ENCODE results near the gene CACNB1. TPM values are rescaled to one million over a fixed set of nuclear protein-coding genes. Genes with fewer than 3 reads are reported as not detected.
A peak's percentile ranks its signal among the peaks of the same experiment; 100 is the strongest.

Gene CACNB1
- total RNA-seq, 1 donor from 2014 or later: 147 TPM

DNA sequence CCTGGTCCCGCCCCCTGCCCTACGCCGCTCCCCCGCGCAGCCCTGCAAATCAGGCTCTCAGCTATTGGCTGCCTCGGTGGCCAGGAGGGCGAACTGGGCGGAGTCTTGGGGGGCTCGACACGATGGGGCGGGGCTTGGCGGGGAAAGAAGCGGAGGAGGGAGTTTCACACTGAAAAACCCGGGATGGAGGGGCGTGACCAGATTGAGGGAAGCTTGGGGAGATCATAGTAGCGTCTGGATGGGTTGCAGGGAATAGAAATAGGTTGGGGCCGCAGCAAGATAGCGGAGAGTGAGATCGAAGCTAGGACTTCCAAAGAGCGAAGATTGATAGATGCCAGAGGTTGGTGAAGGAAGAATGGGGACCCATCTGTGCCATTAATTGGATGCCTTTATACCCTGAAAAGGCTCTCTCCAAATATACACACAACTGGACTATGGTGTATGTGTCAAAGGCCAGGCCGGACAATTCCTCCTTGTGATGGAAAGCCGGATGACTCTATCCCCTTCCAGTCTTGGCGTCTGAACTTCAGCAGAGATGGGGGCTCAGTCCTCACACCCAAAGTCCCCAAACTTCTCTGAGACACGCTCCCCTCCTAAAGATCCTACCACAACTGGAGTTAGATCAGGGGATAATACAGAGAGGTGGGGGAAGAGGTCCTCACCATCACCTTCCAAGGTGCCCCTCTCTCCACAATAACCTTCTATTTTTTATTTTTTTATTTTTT, 28.7 kb upstream of the CACNB1 start:
- peak; percentile 88 for DNase-seq

DNA sequence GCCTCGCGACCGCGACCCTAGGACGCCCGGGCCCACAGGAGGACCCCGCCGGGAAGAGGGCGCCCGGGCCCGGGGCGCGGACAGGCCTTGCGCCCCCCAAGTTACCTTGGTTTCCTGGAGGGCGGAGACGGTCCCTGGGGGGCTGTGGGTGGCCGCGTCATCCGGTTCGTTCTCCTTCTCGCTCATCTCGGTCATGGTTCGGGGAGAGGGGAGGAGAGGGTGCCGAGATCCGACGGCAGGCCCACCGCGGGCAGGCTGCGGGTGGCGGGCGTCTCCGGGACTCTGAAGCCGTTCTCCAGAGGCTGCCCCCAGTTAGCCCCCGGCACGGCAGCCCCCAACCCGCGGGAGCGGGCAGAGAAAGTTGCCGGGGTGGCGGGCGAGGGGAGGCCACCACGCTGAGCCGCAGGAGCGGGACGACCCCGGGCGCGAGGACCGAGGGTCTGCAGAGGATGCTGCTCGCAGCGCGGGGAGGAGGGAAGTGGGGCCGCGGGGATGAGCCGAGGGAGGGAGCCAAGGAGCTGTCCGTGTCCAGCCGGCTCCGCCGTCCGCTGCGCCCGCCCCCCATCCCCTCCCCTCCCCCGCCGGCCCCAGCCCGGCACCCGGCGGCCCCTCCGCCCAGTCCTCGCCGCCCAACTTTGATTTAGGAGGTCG, 28.0 kb upstream of the CACNB1 start, which contains the start of gene STAC2:
Gene STAC2, minus strand, starts transcription at position 638 of the 651 bp plus-strand sequence. Its CDS starts 443 bp downstream, at position 195.
- DNase-seq: no peak

DNA sequence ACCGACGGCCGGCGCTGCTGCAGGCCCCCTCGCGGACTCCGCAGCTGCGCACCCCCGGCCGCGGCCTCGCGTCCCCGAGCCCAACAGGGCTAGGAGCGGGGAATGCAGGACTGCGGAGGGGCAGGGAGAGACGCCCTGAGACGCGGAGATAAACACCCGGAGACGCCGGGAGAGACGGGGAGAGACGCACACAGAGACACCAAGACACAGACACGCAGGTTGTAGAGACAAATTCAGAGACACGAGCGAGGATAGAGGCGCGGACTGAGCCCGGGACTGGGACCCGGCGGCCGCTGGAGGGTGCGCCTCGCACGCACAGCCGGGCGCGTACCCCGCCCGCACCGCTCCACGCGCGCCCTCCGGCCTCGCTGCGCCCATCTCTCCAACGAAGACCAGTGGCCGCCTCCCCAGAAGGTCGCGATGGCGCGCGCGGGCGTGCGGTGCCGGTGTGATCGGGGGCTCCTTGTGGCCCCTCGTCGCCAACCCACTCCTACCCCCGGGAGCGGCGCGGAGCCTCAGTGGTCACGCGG, 27.4 kb upstream of the CACNB1 start:
- no peak for DNase-seq

DNA sequence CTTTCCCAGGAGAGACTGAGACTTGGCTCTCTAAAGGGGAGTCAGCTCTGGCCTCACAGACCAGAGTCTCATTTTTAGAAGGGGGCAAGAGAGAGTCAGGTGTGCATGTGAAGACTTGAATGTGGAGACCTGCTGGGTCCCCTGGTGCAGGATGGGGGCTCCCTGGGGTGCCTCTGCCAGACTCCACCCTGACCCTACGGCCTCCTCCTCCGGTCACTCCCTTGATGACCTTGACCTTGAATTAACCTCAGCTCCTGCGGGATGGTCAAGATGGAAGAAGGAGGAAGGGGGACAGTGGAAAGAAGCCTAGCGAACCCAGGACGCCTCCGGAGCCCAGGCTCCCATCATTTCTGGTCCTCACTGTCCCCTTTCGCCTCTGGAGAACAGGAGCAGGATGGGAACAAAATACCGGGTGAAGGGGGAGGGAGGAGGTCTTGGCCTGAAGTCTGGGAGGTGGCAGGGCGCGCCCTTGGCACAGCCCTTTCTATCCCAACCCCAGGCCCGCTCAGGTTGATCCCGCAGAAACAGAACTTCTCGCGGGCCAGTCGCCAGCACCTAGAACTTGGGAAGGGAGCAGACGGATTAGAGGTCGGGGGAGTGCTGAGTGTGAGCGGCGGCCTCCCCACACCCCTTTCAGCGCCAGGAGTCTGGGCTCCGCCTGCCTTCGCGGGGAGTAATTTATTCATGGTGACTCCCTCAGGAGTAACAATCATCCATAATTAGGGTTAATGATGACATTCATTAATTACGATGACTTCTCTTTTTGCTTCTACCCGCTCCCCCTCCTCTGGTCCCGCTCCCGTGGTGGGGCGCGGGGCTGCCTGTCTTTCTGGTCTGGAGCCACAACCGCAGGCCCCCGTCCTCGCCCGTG, 26.7 kb upstream of the CACNB1 start:
- no peak for DNase-seq

DNA sequence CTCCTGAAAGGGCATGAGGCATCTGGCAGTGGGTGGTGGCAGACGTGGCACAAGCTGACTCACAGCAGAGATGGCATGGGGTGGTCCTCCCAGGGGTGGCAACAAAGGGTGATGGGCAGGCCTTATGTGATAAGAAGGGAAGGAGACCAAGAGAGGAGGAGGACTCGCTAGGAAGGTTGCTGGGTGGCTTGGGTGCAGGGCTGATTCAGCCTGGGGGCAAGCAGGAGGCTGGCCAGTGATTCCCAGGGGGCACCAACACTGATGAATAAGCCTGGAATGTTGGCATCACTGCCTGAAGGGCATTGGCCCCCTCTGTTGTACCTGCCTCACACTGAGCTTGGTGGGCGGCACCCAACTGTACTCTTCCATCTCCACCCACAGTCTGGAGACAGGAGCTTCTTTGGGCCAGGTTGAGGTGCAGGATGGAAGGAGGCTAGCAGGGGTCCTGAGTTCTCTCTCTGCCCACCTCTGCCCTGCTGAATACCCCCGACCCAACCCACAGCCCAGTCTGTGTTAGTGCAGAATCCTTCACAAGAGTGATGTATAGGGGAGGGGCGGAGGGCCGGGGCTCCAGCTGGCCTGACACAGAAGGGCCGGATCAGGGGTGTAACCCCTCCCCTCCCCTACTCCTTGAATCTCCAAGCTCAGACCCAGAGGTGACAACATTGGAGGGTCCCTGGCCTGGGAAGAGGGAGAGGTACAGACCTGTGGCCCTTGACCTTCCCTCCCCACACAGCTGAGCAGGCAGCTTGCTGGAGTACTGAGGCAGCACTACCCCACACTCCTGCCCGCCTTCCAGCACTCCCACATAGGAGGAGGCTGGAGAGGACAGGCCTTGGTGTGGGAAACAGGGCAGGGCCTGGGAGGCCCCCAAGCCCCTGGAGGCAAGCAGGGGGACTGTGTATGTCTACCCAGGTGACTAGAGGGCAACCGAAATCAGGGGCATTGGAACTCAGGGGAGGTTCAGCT, 25.7 kb upstream of the CACNB1 start:
- no peak for DNase-seq

DNA sequence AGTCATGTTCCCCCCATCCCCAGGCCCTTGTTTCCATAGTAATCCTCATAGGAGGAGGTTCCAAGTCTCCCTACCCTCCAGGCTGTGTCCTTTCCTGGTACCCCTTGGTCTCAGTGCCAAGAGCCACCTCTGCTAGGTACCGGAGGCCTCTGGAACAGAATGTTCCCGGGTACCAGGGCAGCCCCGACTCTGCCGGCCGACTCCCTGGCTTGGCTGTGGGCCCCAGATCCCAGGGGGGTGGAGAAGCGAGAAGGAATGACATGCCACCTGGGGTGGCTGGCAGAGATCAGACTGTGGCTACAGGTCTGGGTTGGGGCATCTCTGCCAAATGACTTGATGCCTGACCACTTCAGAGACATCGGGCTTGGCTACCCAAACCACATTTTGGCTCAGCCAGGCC, 24.7 kb upstream of the CACNB1 start:
- no peak for DNase-seq

DNA sequence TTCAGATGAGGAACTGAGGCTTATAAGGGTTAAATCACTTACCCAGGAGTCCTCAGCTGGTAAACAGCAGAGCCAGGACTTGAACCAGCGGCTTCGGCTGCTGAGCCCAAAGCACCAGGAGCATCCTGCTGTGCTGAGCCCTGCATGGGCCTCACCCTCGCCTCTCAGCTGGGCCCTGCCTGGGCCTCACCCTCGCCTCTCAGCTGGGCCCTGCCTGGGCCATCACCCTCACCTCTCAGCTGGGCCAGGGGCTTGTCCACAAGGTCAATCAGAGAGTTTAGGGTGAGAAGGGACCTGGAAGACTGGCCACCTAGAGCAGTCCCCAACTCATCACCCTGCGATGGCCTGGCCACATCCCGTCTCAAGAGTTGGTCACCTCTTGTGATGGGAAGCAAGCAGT, 24.1 kb upstream of the CACNB1 start:
- DNase-seq: no peak

DNA sequence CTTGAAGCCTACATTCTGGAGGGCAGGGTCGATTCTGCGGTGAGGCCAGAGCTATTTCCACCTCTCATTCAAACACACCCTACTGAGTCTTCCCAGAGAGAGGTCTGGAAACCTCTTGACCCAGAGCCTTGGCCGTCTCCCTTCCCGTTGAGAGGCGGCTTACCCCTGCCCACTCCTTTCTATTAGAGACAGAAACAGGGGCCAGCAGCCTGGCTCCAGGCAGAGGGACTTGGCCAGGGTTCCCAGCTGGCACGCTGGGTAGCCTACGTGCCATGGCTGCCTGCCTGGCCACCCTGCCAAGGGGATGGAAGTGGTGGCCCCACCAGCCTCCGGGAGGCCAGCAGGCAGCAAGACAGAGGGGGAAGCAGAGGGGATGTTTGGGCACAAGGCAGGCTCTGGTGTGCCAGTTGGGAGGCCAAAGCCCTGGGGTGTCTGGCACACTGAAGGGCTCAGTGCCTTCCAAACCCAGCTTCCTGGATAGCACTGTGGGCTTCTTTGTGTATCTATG, 22.2 kb upstream of the CACNB1 start:
- no peak for DNase-seq

DNA sequence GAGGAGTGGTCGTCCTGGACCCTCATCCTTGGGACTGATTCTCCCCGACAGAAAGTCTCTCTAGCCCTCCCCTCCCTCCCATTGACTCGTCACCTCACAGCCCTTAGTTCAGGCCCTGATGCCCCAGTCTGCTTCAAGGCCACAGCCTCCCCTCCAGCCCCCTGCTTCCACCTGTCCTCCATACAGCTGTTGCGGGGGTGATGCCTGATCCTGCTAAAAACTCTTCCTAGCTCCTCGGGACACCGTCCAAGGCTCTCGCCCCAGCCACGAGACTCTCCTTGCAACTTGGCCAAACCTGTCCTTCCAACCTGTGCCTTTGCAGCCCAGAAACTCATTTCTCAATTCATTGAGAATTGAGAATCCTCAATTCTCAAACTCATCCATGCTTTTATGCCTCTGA, 21.4 kb upstream of the CACNB1 start:
- no peak for DNase-seq

DNA sequence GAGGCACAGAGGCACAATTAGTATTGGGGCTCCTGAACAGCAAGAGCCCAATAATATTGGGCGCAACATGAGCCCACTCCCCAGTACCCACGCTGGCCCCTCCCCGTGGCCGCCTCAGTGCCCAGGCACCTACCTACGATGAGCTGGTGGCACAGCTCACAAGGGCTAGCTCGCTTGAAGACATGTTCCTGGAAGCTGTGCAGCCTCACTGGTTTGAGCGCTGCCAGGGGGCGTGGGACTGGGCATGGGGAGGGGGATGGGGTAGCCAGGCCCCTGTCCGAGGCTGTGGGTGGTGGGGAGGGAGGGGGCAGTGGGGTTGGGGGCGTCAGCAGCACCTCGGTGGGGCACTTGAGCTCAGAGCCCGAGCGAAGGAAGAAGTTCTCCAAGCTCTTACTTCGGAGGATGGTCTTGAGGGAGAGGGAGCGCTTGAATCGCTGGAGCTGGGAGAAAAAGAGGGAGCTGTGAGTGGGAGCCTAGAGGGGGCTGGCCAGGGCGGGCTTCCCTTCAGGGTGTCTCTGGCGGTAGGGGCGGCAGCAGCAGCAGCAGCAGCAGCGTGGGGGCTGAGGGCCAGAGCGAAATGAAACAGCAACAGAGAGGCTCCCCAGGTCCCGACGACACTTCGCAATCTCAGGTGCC, 20.4 kb upstream of the CACNB1 start:
- no peak for DNase-seq

DNA sequence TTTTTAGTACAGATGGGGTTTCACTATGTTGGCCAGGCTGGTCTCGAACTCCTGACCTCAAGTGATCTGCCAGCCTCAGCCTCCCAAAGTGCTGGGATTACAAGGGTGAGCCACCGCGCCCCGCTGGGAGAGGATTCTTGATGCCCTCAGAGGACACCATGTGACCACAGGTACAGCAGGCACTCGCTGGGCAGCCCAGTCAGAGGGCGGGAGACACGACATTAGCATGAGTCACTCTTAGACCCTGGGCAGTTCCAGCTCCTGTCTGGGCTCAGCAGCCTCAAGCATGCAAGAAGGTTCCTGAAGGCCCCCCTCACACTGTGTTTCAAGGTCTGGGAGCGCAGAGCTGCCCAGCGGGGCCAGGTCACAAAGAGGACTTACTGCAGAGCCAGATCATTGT, 16.4 kb upstream of the CACNB1 start:
- no peak for DNase-seq

DNA sequence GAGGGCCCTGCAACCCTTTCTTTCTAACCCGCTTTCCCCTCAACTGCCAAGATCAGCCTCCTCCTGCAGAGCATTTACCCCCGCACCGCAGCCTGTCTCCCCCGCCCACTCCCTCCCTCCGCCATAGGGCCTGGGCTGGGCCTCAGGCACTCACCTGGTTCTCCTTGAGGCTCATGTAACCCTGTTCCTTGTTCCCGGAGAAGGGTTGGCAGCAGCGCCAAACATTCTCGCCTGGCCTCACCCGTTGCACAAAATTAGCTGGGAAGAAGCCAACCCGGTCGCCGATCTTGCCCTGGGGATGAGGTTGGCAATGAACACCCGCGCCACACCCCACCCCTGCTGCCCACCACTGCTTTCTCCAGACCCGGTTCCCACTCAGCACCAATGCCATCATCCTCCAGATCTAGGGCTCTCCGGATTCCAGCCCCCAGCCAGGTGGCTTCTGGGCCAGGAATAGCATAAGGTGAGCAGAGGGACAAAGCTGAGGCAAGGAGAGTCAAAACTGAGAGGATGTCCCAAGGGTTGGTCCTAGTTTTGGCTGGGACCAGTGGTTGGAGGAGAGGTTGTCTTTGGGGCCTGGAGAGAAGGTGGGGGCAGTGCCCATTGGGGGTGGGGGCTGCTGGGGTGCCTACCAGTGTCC, 15.5 kb upstream of the CACNB1 start:
- DNase-seq: no peak

DNA sequence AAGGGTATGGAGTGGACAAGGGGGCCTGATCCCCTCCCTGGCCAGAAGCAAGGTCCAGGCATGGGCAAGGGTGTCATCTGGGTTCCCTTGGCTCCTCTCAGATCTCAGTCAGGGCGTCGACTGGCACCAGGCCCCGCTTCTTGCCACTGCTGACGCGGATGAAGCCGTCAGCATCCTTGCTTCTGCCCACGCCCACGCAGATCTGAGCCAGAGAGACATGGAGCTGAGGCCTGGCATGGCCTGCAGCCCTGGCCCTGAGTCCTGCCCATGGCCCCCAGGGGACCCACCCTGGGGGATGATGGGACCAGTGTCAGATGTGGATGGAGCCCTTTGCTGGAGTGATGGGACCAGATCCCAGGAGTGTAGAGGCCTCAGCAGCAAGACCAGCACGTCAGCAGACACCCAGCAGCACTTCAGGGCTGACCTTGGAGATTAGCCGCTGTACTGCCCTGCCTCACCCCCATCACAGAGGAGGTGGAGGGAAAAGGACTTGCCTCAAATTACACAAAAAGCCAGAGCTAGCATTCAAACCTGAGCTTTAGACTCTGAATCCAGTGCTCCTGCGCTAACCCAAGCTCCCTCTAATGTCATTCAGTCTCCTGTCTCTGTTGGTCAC, 14.8 kb upstream of the CACNB1 start:
- no peak for DNase-seq

DNA sequence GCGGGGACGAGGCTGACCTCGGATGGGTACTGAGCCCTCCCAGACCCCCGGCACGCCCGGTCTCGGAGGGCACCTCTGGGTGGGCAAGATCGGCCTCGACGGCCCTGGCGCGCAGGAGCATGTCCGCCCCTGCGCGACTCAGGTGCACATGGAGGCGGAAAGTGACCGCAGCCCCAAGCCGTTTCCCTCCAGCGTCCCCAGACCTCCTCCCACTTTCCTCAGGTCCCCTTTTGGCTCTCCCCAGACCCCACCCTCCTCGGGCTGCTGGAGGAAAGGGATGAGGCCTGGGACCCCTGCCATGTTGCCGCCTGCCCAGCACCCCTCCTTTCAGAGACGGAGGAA, 12.6 kb upstream of the CACNB1 start:
- no peak for DNase-seq

DNA sequence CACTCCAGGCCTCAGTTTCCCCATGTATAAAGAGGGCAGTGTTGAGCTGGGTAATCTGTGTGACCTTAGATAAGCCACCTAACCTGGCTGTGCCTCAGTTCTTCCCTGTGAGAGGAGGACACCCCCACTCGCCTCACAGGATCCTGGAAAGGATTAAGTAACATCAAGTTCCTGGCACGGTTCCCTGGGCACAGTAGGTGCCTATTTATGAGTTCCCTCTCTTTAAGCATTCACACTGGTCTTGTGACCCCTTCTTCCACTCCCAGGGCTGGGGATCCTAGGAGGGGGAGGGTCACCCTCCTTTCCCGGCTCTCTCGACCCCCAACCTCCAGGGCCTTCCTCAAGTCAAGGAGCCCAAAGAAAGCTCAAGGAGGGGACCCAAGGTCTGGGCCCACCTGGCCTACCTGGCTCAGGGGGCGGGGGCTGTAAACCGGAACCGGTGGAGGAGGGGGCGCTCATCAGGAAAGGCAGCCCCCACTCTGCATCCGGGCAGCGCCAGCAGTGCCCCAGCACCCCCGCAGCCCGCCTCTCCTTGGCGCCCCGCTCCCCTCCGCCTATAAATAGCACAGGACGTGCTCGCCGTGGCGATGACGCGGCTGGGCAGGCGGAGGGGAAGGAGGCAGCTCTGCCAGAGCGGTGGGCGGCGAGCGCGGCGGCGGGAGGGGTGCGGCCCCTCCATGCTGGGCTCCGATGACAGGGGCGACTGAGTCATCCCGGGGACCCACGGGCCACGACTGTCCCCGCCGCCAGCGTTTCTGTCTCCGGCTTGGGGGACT, 12.0 kb upstream of the CACNB1 start:
- peak; percentile 81 for DNase-seq

DNA sequence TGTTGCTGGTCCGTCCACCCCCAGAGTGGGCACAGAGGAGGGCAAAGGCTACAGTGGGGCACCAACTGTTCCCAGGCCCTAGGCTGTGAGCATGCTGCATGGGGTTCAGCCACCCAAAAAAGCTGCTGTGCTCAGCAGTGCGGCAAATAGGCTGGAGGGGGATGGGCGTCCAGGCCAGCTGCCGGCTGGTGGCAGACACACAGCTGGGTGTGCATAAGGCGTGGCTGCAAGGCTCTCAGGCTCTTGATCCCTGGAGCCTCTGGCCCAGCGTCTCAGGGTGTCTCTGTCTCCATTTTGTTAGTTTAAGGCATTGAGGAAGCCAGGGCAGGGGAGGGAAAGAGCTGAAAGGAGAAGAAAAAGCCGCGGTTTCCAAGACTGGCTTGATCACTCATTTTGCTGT, 11.4 kb upstream of the CACNB1 start:
- peak; percentile 70 for DNase-seq

DNA sequence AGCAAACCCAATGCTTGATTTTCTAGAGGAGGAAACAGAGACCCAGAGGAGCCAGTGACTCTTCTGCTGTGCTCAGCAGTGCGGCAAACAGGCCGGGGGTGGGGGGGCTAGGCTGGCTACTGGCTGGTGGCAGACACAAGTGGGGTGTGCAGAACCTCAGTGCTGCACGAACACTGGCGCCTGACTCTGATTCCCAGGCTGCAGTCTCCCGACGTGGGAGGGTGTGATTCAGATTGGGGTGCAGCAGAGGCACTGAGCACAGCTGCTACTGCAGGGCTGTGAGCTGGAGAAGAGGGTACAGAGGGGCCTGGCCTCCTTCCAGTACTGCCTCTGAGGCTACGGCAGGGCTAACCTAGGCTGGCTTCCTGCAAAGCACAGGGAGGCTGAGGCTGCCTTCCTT, 10.7 kb upstream of the CACNB1 start:
- DNase-seq: no peak

DNA sequence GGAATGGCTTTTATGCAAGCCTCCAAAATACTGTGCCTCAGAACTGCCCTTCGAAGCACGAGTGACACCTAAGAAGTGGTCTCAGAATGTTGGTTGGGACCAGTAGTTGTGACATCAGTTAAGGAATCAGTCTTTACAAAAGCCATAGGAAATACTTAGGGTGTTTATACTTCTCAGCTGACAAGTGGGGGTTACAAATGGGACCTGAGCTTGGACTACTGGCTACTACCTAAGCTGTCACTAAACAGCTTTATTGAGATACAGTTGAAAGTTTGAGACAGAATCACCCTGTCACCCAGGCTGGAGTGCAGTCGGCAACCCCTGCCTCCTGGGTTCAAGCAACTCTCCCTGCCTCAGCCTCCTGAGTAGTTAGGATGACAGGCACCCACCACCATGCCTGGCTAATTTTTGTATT, 7.7 kb upstream of the CACNB1 start:
- no peak for DNase-seq

DNA sequence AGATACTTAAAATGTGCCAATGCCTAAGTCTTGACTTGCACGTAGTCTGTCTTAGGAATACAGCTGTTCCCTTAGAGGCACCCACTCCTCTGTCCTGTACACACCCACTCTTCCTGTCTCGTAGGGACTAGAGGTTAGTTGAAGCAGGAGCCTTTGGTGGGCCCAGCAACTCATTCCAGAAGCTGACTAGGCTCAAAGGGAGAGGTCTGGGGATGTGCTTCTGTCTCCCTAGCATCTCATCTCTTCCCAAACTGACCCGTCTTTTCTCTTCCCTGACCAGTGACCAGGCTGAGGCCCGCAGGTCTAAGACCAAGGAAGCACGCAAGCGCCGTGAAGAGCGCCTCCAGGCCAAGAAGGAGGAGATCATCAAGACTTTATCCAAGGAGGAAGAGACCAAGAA, 6.8 kb upstream of the CACNB1 start:
- DNase-seq: no peak
